NCI-H446 treated with DMSO at 0.1 percent for 48 hours (cell line): ENCODE results near the gene SLC9B2.

Experiments used
- DNase-seq: peaks from one replicate; lab custom pipeline; 2025; lab: John Stamatoyannopoulos, UW

SLC9B2 gene

DNA sequence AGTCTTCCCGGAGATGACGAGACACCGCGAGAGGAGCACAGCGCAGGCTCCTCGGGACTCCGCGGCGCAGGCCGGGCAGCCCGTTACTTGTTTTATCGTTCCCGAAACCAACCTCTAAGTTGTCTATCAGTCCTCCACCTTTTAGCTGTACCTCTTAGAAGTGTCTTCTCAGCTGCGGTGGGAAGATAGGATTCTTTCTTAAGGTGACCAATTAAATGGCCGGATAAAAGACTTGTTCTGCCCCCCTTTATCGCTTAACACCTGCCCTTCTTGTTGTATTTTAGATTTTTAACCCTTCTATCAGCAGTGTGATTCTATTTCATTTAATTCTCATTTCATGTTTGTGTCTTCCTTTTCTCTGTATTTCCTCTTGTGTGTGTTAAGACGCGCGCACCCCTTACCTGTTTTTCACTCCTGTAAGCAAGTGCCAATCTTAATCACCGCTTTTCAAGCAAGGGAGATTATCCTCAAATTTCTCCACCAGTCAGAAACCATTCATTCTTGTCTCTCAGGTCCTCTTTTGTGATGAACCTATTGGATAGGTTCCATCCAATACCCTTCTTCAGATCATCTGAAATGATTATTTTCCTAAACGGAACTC, at the start of gene SLC9B2:
TSS of gene SLC9B2 (minus strand) at position 15 of the 601 bp plus-strand sequence. CDS start 9,211 bp downstream, outside the sequence.
- DNase-seq: peak; percentile 28

- no peak for DNase-seq
Measured at GRCh38 chr4:103126126-103126525, 49.6 kb upstream of the SLC9B2 start.

DNA sequence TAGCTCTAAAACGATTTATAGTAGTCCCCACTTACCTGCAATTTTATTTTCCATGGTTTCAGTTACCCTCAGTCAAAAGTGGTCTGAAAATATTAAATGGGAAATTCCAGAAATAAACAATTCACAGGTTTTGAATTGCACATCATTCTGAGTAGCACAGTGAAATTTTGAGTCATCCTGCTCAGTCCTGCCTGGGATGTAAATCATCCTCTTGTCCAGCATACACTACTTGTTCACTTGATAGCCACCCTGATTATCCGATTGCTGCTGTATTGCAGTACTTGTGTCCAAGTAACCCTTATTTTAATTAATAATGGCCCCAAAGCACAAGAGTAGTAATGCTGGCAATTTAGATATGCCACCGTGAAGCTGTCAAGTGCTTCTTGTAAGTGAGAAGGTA, 46.6 kb upstream of the SLC9B2 start:
- DNase-seq: no peak

- DNase-seq: no peak
Measured at GRCh38 chr4:103118166-103118565, 41.6 kb upstream of the SLC9B2 start.

DNA sequence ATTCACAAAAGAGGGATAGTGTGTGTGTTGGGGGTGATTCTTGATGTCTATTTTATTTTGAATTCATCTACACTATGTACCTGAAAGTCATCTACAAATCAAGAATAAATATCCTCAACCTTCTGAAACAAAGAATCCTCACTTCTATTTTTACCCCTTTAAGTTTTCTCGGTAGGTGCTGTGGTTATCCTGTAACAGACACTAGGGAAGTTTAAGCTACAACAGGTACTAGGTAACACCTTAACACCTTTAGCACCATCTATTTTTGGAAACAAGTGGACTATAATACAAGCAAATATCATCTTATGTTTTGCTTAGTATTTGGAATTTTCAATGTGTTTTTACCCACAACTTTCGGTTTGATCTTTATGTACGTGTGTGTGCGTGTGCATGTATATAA, 35.0 kb upstream of the SLC9B2 start:
- DNase-seq: no peak

DNA sequence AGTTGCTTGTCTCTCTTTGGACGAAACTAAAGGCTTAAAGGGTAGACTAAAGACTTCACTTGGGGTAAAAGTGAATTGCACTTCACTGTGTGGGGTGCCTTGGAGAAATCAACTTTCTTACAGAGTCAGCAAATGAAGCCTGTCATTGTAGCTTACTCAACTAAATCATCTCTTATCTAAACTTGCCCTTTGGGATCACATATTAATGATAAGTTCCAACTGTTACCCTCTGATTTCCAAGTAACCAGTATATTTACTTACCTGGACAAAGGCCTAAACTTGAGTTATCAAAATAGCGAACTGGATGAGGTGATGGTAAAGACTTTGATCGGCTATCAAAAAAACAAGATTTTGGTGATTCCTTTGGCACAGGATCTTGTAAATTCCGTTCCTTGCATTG, 32.0 kb upstream of the SLC9B2 start:
- DNase-seq: no peak

DNA sequence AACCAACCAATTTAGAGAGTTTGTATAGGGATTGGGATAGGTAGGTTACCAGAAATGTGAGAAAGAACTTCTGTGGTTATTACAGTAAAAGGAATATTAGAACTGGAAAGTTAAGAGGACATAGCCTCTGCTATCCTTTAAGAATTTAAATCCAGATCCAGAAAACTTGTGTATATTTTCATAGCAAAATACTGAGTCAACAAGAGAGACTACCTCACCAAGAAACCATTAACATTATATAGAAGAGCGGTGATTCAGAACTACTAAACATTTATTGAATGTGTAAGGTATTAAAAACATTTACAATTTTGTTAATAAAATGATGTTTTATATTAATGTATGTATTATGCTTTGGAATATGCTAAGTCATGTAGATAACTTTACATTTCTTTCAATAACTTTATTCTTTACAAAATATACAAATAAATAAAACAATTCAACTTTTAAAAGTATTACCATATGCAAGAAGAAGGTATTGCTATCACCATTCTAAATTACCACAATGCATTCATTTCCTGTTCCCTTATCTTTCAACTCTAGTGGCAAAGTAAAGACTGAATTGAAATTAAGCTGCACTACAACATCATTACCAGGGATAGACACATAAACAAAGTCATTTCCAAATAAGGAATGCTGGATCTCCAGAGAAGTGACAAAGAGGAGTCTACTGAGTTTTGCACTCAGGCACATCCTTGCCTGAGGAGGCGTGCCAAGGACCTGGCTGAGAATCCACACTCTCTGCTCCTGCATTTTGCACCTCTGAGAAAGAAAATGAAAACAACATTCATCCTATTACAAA, 29.2 kb upstream of the SLC9B2 start:
- no peak for DNase-seq

GRCh38 chr4:103104886-103105285, 28.3 kb upstream of the SLC9B2 start:
- no peak for DNase-seq

GRCh38 chr4:103100691-103101090, 24.1 kb upstream of the SLC9B2 start:
- DNase-seq: no peak

GRCh38 chr4:103099691-103100392, 23.3 kb upstream of the SLC9B2 start, which contains the start of gene BDH2:
Gene BDH2, minus strand, starts transcription at chr4:103099834. Its CDS starts 3,580 bp downstream, at chr4:103096254.
- peak; percentile 83 for DNase-seq

DNA sequence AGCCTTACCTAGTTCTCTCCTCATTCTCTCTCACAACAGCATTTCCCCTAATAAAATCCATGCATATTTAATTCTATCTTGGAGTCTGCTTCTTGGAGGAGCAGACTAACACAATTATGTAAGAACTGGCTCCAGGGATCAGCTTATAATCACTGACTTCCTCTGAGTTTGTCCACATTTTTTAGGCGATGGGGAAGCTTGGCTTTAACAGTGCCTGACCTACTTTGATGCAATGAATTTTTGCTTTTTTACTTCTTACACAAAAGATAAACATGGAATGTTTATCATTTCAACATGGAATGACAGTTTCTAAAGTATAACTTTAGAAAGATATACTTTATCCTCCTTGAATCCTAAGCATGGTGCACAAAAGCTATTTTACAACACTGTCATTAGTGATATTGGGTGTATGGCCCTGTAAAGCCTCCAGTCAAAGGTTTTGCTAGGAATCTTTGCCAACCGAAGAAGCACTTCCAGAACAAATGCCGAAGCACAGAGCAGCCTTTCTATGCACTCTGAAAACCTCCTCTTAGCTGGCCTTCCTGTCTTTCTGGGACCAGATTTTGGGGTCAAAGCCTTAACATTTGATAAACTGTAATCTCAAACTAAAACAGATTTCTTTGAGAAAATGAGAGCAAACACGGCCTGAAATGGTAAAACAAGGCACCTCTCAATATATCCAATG, 22.3 kb upstream of the SLC9B2 start:
- no peak for DNase-seq

GRCh38 chr4:103098341-103098740, 21.8 kb upstream of the SLC9B2 start:
- no peak for DNase-seq

DNA sequence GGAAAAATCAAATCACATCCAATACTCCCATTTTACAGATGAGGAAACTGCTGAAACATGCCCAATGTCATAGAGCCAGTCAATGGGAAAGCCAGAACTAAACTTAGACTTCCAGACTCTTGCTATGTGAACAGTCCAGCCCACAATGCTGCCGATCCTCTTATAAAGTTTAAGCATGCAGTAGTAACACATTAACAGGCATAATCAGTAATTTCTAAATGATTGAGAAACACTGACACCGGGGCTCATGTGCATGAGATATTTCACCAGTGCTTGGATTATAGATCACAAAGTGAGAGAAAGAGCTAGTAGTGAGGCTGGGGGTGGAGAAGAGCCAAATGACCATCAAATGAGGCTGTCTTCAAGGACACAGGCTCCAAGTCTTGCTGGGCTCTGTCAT, 20.6 kb upstream of the SLC9B2 start:
- DNase-seq: no peak

DNA sequence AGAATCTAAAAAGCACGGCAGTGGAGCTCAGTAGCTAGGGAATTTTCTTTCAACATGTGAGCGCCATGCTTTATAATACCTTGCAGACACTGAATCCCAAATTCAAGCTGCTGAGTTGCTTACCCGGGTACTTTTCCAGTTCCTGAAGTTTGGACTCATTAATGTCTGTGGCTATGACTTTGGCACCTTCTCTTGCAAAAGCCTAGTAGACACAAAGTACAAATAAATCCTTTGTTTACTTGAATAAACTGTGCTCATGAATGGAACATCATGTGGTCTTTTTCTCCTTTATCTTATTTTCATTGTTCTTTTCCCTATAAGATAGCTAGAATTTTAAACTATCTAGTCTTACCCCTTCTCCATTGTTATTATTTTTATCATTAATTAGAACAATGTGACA, 18.5 kb upstream of the SLC9B2 start:
- DNase-seq: no peak

- no peak for DNase-seq
Measured at GRCh38 chr4:103092245-103092644, 15.7 kb upstream of the SLC9B2 start.

GRCh38 chr4:103091601-103092223, 15.2 kb upstream of the SLC9B2 start:
- DNase-seq: peak; percentile 62

DNA sequence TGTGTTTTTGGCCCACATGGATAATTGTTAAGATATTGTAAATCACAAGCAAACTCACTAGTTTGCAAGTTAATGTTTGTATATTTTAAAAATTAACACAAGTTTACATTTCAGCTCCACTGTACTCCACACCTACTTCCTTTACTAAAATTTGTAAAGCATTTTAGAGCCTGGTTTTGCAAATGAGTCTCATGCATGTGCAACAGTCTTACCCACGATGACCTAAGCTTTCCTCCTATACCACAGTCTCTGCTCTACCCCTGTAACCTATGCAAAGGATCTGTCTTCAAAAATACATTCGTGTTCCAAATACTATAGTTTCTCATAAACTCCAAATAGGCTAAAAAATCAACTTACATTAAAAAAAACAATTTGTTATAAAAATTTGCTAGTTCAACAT, 12.9 kb upstream of the SLC9B2 start:
- no peak for DNase-seq

GRCh38 chr4:103086551-103086950, 10.0 kb upstream of the SLC9B2 start:
- no peak for DNase-seq

- no peak for DNase-seq
Measured at GRCh38 chr4:103085555-103086196, 9.1 kb upstream of the SLC9B2 start.

DNA sequence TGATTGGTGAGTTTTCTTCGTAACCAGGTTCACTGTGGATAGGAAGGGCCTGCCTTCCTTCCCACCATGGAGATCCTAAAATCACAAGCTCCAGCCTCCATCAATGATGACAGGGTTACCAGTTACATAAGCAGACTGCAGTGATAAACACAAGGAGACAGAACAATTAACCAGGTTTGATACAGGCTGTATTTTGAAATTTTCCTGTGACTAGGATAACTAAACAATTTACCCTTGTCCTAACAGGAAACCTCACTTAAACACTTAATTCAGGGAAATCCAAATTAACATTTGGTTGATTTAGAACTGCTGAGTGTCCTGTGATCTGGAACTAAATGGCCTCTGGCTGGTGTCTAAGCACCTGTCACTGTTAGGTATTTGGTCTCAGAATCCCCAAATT, 3.1 kb upstream of the SLC9B2 start:
- no peak for DNase-seq
